Measurements from ENCODE around the gene CD52.

- no peak for TF ChIP-seq POLR2A (IDR thresholded peaks at IDR 0.05)
- no peak for TF ChIP-seq CTCF (IDR thresholded peaks at IDR 0.05)
These were observed 40.0 kb upstream of the CD52 start for GRCh38 chr1:26277719-26278118.
